T-cell (primary cell): Measurements from ENCODE around the gene LYRM1. TPM values are rescaled to one million over a fixed set of nuclear protein-coding genes. Genes with fewer than 3 reads are reported as not detected.

ENCODE experiments used
- ATAC-seq, 4 experiments: fragments of 200-7000 bp in 3 of 4; fragments of 150-1000 bp in 1 of 4; cut with Tn5 transposase; replicated peaks in 1 of 4; 1 replicate in 3 of 4; 2 replicates in 1 of 4; pipeline ENCODE4 v1.10.0; 2021; ENCODE audit warnings: moderate library complexity in 3 of 4, mild to moderate bottlenecking in 2 of 4, moderate number of reproducible peaks in 1 of 4
- CTCF ChIA-PET, 2 donors: fragments of 300-600 bp; sonication (Branson Sonifier 250); formaldehyde crosslinking; loops; one replicate each; lab custom pipeline; 2022; ENCODE audit warnings: antibody characterized with exemption in 2 of 2; lab: Charles Lee
- POLR2A ChIA-PET, 2 donors: fragments of 300-600 bp; sonication (Branson Sonifier 250); formaldehyde crosslinking; loops; one replicate each; lab custom pipeline; 2022; ENCODE audit warnings: antibody characterized with exemption in 2 of 2; lab: Charles Lee
- DNase-seq, 35 experiments: peaks; one replicate each; pipeline versions ENCODE4 v3.0.0 to v3.0.0-alpha.2; 2013 to 2023
- H3K27ac ChIP-seq: one replicate; pipeline ENCODE4 v1.5.1; 2013; ENCODE audit warnings: low read length
- H3K27me3 ChIP-seq, 2 experiments: replicated peaks in 1 of 2; 1 replicate in 1 of 2; 2 replicates in 1 of 2; pipeline versions ENCODE4 v1.6.1 to v1.7.0; 2013; ENCODE audit warnings: low read length in 1 of 2, mixed read lengths in 1 of 2; ENCODE audit not compliant: control insufficient read depth in 2 of 2, insufficient read depth in 2 of 2; ENCODE audit errors: extremely low read depth in 1 of 2
- H3K36me3 ChIP-seq, 2 donors: 1 replicate in 1 of 2; 2 replicates in 1 of 2; pipeline versions ENCODE4 v1.6.1 to v1.7.0; 2013; ENCODE audit warnings: low read length in 1 of 2; ENCODE audit not compliant: control insufficient read depth in 2 of 2, insufficient read depth in 1 of 2; ENCODE audit errors: extremely low read depth in 1 of 2
- H3K4me1 ChIP-seq, 2 experiments: 1 replicate in 1 of 2; 2 replicates in 1 of 2; pipeline versions ENCODE4 v1.6.1 to v1.7.0; 2013; ENCODE audit warnings: low read length in 2 of 2, mixed read lengths in 1 of 2; ENCODE audit not compliant: insufficient read depth in 2 of 2, control insufficient read depth in 1 of 2; ENCODE audit errors: extremely low read depth in 1 of 2
- H3K4me3 ChIP-seq, 2 donors: 1 replicate in 1 of 2; 2 replicates in 1 of 2; pipeline versions ENCODE4 v1.5.1 to v1.7.0; 2013; ENCODE audit warnings: mild to moderate bottlenecking in 2 of 2, low read length in 1 of 2, moderate library complexity in 1 of 2; ENCODE audit not compliant: control insufficient read depth in 1 of 2; ENCODE audit errors: extremely low read depth in 1 of 2
- H3K9me3 ChIP-seq: 2 replicates; pipeline ENCODE4 v1.7.0; 2013
- H3K27ac Mint-ChIP-seq, 2 donors: one replicate each; pipeline ENCODE4 v1.8.0; 2020 to 2021; ENCODE audit warnings: mild to moderate bottlenecking in 2 of 2, mixed read lengths in 2 of 2
- H3K27me3 Mint-ChIP-seq, 2 donors: one replicate each; pipeline ENCODE4 v1.8.0; 2021 to 2022; ENCODE audit warnings: mixed read lengths in 2 of 2
- H3K36me3 Mint-ChIP-seq: one replicate; pipeline ENCODE4 v1.8.0; 2021; ENCODE audit warnings: mixed read lengths
- H3K4me1 Mint-ChIP-seq, 3 donors: one replicate each; pipeline ENCODE4 v1.8.0; 2020 to 2022; ENCODE audit warnings: mixed read lengths in 3 of 3, mild to moderate bottlenecking in 1 of 3
- H3K4me3 Mint-ChIP-seq, 3 donors: one replicate each; pipeline ENCODE4 v1.8.0; 2020 to 2022; ENCODE audit warnings: mild to moderate bottlenecking in 3 of 3, mixed read lengths in 3 of 3, moderate library complexity in 3 of 3
- H3K9me3 Mint-ChIP-seq, 3 donors: one replicate each; pipeline ENCODE4 v1.8.0; 2020 to 2022; ENCODE audit warnings: mixed read lengths in 3 of 3
- WGBS: methylation state at CpG from one replicate; pipeline ENCODE4 v1.1.5; 2013; ENCODE audit warnings: missing lambda C conversion rate; ENCODE audit not compliant: insufficient coverage; 5-methylcytosine and 5-hydroxymethylcytosine counted together
- total RNA-seq, 35 experiments: library from RNA in 6 of 35; stranded (reverse) in 6 of 35; fragments of 120-200 nt in 1 of 35; gene quantifications; one replicate each; pipeline versions ENCODE4 v1.2.1 to v1.2.4 and lab custom pipeline; 2013 to 2026

Gene LYRM1
- total RNA-seq, 5 donors from 2014 or later (not counting 1 experiment from before 2014, with no cell fraction given), result 16.2 to 23.6 (median 19.6) TPM

- Mint-ChIP-seq H3K27ac (no peak overlapping the region), H3K27me3 (no peaks in the 10 kb centered on the region), H3K4me3 (no peak overlapping the region), H3K4me1 (peaks cover 43 to 47% (median 45%) of the 10 kb centered on the region in 3 donors), H3K9me3 (no peaks in the 10 kb centered on the region), H3K36me3 (peaks cover 10% of the 10 kb centered on the region)
- H3K4me3 ChIP-seq, result no peak overlapping the region
- peaks cover 9 to 20% of the 10 kb centered on the region in 2 experiments for H3K4me1 ChIP-seq
- CTCF ChIA-PET, result no interaction called here
- H3K36me3 ChIP-seq, result peaks cover 0 to 7% of the 10 kb centered on the region in 2 donors
- POLR2A ChIA-PET, result no interaction called here
- no peak for DNase-seq
- WGBS, result 90% methylated on average over 2 of the region's 4 CpGs
- no peak for ATAC-seq
- H3K27ac ChIP-seq, result no peak overlapping the region
- no peaks in the 10 kb centered on the region for H3K27me3 ChIP-seq
- H3K9me3 ChIP-seq, result no peaks in the 10 kb centered on the region
Measured at GRCh38 chr16:20897253-20897897, 3.2 kb upstream of the LYRM1 start.

GRCh38 chr16:20897922-20898321 is 2.6 kb upstream of the LYRM1 start:
- Mint-ChIP-seq H3K36me3 (peaks cover 7% of the 10 kb centered on the region), H3K27ac (no peak overlapping the region), H3K4me1 (peaks cover 48 to 52% (median 49%) of the 10 kb centered on the region in 3 donors), H3K9me3 (no peaks in the 10 kb centered on the region), H3K4me3 (no peak overlapping the region), H3K27me3 (no peaks in the 10 kb centered on the region)
- ChIA-PET CTCF (no interaction called here), POLR2A (no interaction called here)
- no peak overlapping the region for H3K4me3 ChIP-seq
- no peaks in the 10 kb centered on the region for H3K27me3 ChIP-seq
- peaks cover 0 to 5% of the 10 kb centered on the region in 2 donors for H3K36me3 ChIP-seq
- H3K27ac ChIP-seq, result no peak overlapping the region
- H3K9me3 ChIP-seq, result no peaks in the 10 kb centered on the region
- no peak for DNase-seq
- peaks cover 9 to 21% of the 10 kb centered on the region in 2 experiments for H3K4me1 ChIP-seq
- no peak for ATAC-seq
- 73% methylated on average over 2 of the region's 3 CpGs for WGBS

- Histone ChIP-seq H3K9me3 (no peaks in the 10 kb centered on the region), H3K27ac (peak overlapping the region; percentile 43), H3K27me3 (no peaks in the 10 kb centered on the region), H3K4me3 (no peak overlapping the region), H3K36me3 (peaks cover 0 to 5% of the 10 kb centered on the region in 2 donors), H3K4me1 (peaks cover 16 to 29% of the 10 kb centered on the region in 2 experiments)
- H3K36me3 Mint-ChIP-seq, result peaks cover 7% of the 10 kb centered on the region
- ATAC-seq (no peak), DNase-seq (no peak)
- H3K27ac Mint-ChIP-seq, result peak overlapping the region; percentile 90 to 92
- peak overlapping the region; percentile 87 to 96 (median 90) for H3K4me3 Mint-ChIP-seq
- no peaks in the 10 kb centered on the region for H3K9me3 Mint-ChIP-seq
- WGBS, result no CpG with 5 or more reads among the region's 5 CpGs
- no peaks in the 10 kb centered on the region for H3K27me3 Mint-ChIP-seq
- H3K4me1 Mint-ChIP-seq, result peaks cover 56 to 63% (median 61%) of the 10 kb centered on the region in 3 donors
- CTCF ChIA-PET, result interaction anchor here (0.8 to 2.7 kb wide), 3 partner anchors 18 to 49 kb away, joined by 3 to 17 read pairs (median 3); no protein-coding TSS in a partner anchor
- POLR2A ChIA-PET, result no interaction called here
Measured at GRCh38 chr16:20899071-20899470, 1.5 kb upstream of the LYRM1 start.

- H3K4me3 Mint-ChIP-seq, result peak overlapping the region; percentile 87 to 96 (median 90)
- ATAC-seq, result peak; percentile 19 to 39 (median 29)
- 0% methylated on average over 8 of the region's 23 CpGs for WGBS
- peak in 2 of 35 experiments; percentile 4 to 14 for DNase-seq
- H3K27me3 ChIP-seq, result no peaks in the 10 kb centered on the region
- H3K4me1 Mint-ChIP-seq, result peaks cover 63 to 70% (median 67%) of the 10 kb centered on the region in 3 donors
- ChIA-PET CTCF (interaction anchor here (0.5 to 2.7 kb wide), 8 partner anchors 10 to 277 kb away, joined by 3 to 17 read pairs (median 4); no protein-coding TSS in a partner anchor), POLR2A (interaction anchor here in 1 of 2 donors (1.6 kb wide), 1 partner anchor 25 kb away, joined by 7 read pairs; no protein-coding TSS in a partner anchor)
- H3K9me3 Mint-ChIP-seq, result no peaks in the 10 kb centered on the region
- no peaks in the 10 kb centered on the region for H3K27me3 Mint-ChIP-seq
- peak overlapping the region; percentile 90 to 92 for H3K27ac Mint-ChIP-seq
- peaks cover 0 to 5% of the 10 kb centered on the region in 2 donors for H3K36me3 ChIP-seq
- peak overlapping the region; percentile 43 for H3K27ac ChIP-seq
- peaks cover 7% of the 10 kb centered on the region for H3K36me3 Mint-ChIP-seq
- peak overlapping the region; percentile 76 to 94 for H3K4me3 ChIP-seq
- peaks cover 21 to 33% of the 10 kb centered on the region in 2 experiments for H3K4me1 ChIP-seq
- no peaks in the 10 kb centered on the region for H3K9me3 ChIP-seq
Measured at GRCh38 chr16:20899477-20900298, 883 bp upstream of the LYRM1 start.

GRCh38 chr16:20901068-20901435 is 481 bp downstream of the LYRM1 start:
- Histone ChIP-seq H3K36me3 (peaks cover 0 to under 1% of the 10 kb centered on the region in 2 donors), H3K4me3 (peak overlapping the region; percentile 81 to 94), H3K9me3 (no peaks in the 10 kb centered on the region), H3K4me1 (peaks cover 25 to 35% of the 10 kb centered on the region in 2 experiments), H3K27ac (peak overlapping the region; percentile 95), H3K27me3 (no peaks in the 10 kb centered on the region)
- 2% methylated on average over 18 of the region's 20 CpGs for WGBS
- Mint-ChIP-seq H3K36me3 (peaks cover 7% of the 10 kb centered on the region), H3K4me1 (peaks cover 69 to 77% (median 76%) of the 10 kb centered on the region in 3 donors), H3K9me3 (no peaks in the 10 kb centered on the region), H3K27ac (peak overlapping the region; percentile 90 to 92), H3K27me3 (no peaks in the 10 kb centered on the region), H3K4me3 (peak overlapping the region; percentile 87 to 96 (median 90))
- POLR2A ChIA-PET, result interaction anchor here in 1 of 2 donors (1.6 kb wide), 1 partner anchor 26 kb away, joined by 7 read pairs; no protein-coding TSS in a partner anchor
- CTCF ChIA-PET, result interaction anchor here in 1 of 2 donors (1.2 to 2.7 kb wide), 2 partner anchors 27 to 47 kb away, joined by 3 to 17 read pairs; no protein-coding TSS in a partner anchor
- no peak for ATAC-seq
- peak in 4 of 35 experiments; percentile 0 to 40 (median 8) for DNase-seq
